K562 (cell line): ENCODE results near the gene DEGS1. TPM values are rescaled to one million over a fixed set of nuclear protein-coding genes. Genes with fewer than 3 reads are reported as not detected.
A peak's percentile ranks its signal among the peaks of the same experiment; 100 is the strongest.

ENCODE experiments used
- CBFA2T2 ChIP-seq: fragments of 450-650 bp; conservative IDR thresholded peaks from 2 replicates; pipeline ENCODE4 v1.6.1; 2017; ENCODE audit warnings: mild to moderate bottlenecking
- FOXA1 ChIP-seq: fragments of 450-650 bp; IDR thresholded peaks from 2 replicates; pipeline ENCODE4 v1.6.1; 2016; ENCODE audit warnings: mild to moderate bottlenecking, borderline replicate concordance
- HNRNPUL1 ChIP-seq: fragments of 200-400 bp; formaldehyde crosslinking; IDR thresholded peaks from 2 replicates; pipeline ENCODE4 v1.6.1; 2017; ENCODE audit warnings: low read length
- HSF4 ChIP-seq: fragments of 250-450 bp; sonication (Bioruptor Pico); IDR thresholded peaks from 2 replicates; pipeline ENCODE4 v2.1.2; 2022; ENCODE audit warnings: mild to moderate bottlenecking, moderate library complexity, borderline replicate concordance
- MEIS2 ChIP-seq: fragments of 450-650 bp; IDR thresholded peaks from 2 replicates; pipeline ENCODE4 v1.6.1; 2014; ENCODE audit warnings: mild to moderate bottlenecking; ENCODE audit not compliant: partially characterized antibody
- NELFE ChIP-seq: IDR thresholded peaks from 2 replicates; pipeline ENCODE4 v1.6.1; 2011; ENCODE audit warnings: mild to moderate bottlenecking; ENCODE audit not compliant: insufficient read depth, insufficient read length
- NFIC ChIP-seq: fragments of 450-650 bp; IDR thresholded peaks from 2 replicates; pipeline ENCODE4 v1.6.1; 2017; ENCODE audit warnings: mild to moderate bottlenecking, inconsistent platforms
- NONO ChIP-seq, 2 experiments: fragments of 200-400 bp in 1 of 2; fragments of 450-650 bp in 1 of 2; formaldehyde crosslinking in 1 of 2; IDR thresholded peaks; 2 replicates each; pipeline ENCODE4 v1.6.1; 2017; ENCODE audit warnings: low read depth in 2 of 2, mild to moderate bottlenecking in 2 of 2, moderate library complexity in 2 of 2, low read length in 1 of 2
- NUFIP1 ChIP-seq: fragments of 450-650 bp; IDR thresholded peaks from 2 replicates; pipeline ENCODE4 v1.6.1; 2018; ENCODE audit not compliant: partially characterized antibody
- SMAD1 ChIP-seq: fragments of 150-350 bp; IDR thresholded peaks from 2 replicates; pipeline ENCODE4 v1.6.1; 2014; ENCODE audit warnings: low read length, low read depth; ENCODE audit not compliant: partially characterized antibody
- SMARCE1 ChIP-seq: fragments of 450-650 bp; IDR thresholded peaks from 2 replicates; pipeline ENCODE4 v1.7.1; 2016; ENCODE audit warnings: mild to moderate bottlenecking
- XRCC5 ChIP-seq: fragments of 200-400 bp; formaldehyde crosslinking; IDR thresholded peaks from 2 replicates; pipeline ENCODE4 v1.6.1; 2017; ENCODE audit warnings: low read depth, mild to moderate bottlenecking, low read length
- ZNF24 ChIP-seq: fragments of 450-650 bp; IDR thresholded peaks from 2 replicates; pipeline ENCODE4 v1.6.1; 2016
- ZNF384 ChIP-seq: IDR thresholded peaks from 2 replicates; pipeline ENCODE4 v1.6.1; 2012; ENCODE audit warnings: low read depth, low read length, improper control_type of control experiment
- ZNF584 ChIP-seq: fragments of 200-800 bp; sonication (Bioruptor generic); IDR thresholded peaks from 2 replicates; pipeline ENCODE4 v1.6.1; 2016; ENCODE audit warnings: low read depth, mild to moderate bottlenecking, missing genetic modification characterization, missing compliant biosample characterization
- polyA plus RNA-seq, 8 experiments: library from polyadenylated mRNA; depleted of rRNA in 4 of 8; stranded (reverse) in 5 of 8; unstranded in 3 of 8; fragments of >200 nt; fragmentation: Nextera tagmentation in 2 of 8; fragmentation: Illumina TruSeq in 1 of 8; extraction: Ambion mirVana in 2 of 8; extraction: Trizol in 1 of 8; gene quantifications; 2 replicates each; pipeline versions ENCODE4 v1.2.1 to v1.2.3, GENCODE V29; 2011 to 2014; ENCODE audit warnings: inconsistent platforms in 1 of 8, missing spikeins in 1 of 8
- total RNA-seq, 7 experiments: library from RNA; depleted of rRNA in 6 of 7; stranded (reverse); fragments of >200 nt in 6 of 7; fragmentation: Illumina TruSeq in 2 of 7; extraction: Trizol in 2 of 7; gene quantifications; 2 replicates each; pipeline versions ENCODE4 v1.2.1 to v1.2.3, GENCODE V29; 2011 to 2021; ENCODE audit warnings: low replicate concordance in 1 of 7
- TF ChIP-seq, protein P1 (sequence below): IDR thresholded peaks from 2 replicates; pipeline ENCODE4 v1.6.1; 2016; ENCODE audit warnings: missing genetic modification characterization, missing compliant biosample characterization
- TF ChIP-seq, protein P2 (sequence below), 3 experiments: fragments of 200-800 bp in 1 of 3; sonication (Bioruptor generic) in 1 of 3; sonication (generic) in 1 of 3; formaldehyde crosslinking in 1 of 3; IDR thresholded peaks; 2 replicates each; pipeline versions ENCODE4 v1.6.1 to v1.8.0; 2016 to 2022; ENCODE audit warnings: mild to moderate bottlenecking in 2 of 3, missing compliant biosample characterization in 2 of 3, missing genetic modification characterization in 2 of 3, missing genetic modification reagents in 1 of 3
- TF ChIP-seq, protein P3 (sequence below): fragments of 450-650 bp; IDR thresholded peaks from 2 replicates; pipeline ENCODE4 v1.6.1; 2018; ENCODE audit warnings: mild to moderate bottlenecking, low read depth; ENCODE audit not compliant: partially characterized antibody
- TF ChIP-seq, protein P4 (sequence below): fragments of 200-400 bp; formaldehyde crosslinking; IDR thresholded peaks from 2 replicates; pipeline ENCODE4 v1.6.1; 2017; ENCODE audit warnings: mild to moderate bottlenecking, low read depth, low read length, moderate library complexity
- TF ChIP-seq, protein P5 (sequence below): sonication (generic); formaldehyde crosslinking; IDR thresholded peaks from 2 replicates; pipeline ENCODE4 v1.8.1; 2022; ENCODE audit warnings: missing genetic modification reagents

The DEGS1 gene
- total and polyA plus RNA-seq, 9 of the 15 experiments (the other 6 are each of a cell fraction or from before 2014, with no cell fraction given) = 12.3 to 95.0 (median 38.8) TPM

DNA sequence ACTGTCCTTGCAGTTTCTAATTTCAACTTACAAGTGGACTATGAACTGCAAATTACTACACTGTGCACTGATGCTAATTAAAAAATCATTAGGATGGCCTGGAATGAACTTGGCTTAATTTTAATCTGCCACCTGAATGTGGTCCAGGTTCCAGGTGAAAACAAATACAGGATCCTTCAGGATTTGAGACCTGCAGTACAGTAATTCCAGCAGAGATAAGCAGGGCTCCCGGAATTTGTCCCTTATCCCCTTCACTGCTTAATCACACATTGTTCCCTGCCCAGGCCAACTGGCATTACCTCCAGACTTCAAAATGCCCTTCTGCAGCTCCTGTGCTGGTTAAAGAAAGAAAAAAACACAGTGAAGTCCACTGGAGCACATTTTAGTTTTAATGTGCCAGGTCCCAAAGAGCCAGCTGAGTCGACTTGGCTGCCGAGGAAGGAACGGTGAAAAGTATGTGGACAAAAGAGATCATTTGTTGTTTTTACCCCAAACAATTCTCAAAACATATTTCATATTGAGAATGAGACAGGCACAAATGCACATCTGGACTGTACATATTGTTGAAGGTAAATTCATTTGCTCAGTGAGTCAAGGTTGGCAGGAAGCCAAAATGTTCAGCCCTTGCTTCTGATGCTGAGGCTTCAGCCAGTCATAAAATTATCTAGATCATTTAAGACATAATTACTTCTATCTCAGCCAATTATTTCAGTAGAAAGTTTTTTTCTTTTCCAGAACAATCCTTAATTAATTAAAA is 28.3 kb downstream of the DEGS1 start (continued):
- TF ChIP-seq, protein P1, sequence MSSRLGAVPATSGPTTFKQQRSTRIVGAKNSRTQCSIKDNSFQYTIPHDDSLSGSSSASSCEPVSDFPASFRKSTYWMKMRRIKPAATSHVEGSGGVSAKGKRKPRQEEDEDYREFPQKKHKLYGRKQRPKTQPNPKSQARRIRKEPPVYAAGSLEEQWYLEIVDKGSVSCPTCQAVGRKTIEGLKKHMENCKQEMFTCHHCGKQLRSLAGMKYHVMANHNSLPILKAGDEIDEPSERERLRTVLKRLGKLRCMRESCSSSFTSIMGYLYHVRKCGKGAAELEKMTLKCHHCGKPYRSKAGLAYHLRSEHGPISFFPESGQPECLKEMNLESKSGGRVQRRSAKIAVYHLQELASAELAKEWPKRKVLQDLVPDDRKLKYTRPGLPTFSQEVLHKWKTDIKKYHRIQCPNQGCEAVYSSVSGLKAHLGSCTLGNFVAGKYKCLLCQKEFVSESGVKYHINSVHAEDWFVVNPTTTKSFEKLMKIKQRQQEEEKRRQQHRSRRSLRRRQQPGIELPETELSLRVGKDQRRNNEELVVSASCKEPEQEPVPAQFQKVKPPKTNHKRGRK (tag) = no peak
- TF ChIP-seq ZNF384 (no peak), HSF4 (CRISPR knock-in tag) (no peak), NELFE (no peak), HNRNPUL1 (no peak), ZNF584 (no peak), NFIC (peak; percentile 99), NUFIP1 (no peak), SMARCE1 (no peak), NONO (IDR thresholded peaks at IDR 0.05; ENCODE audit: low read depth in 2 of 2, low read length in 1 of 2) (no peak), ZNF24 (peak; percentile 53; the same call in 1 of the 2 replicates), XRCC5 (no peak), FOXA1 (no peak), MEIS2 (peak; percentile 21), CBFA2T2 (no peak), SMAD1 (peak; percentile 91)
- TF ChIP-seq, protein P2, sequence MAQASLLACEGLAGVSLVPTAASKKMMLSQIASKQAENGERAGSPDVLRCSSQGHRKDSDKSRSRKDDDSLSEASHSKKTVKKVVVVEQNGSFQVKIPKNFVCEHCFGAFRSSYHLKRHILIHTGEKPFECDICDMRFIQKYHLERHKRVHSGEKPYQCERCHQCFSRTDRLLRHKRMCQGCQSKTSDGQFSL (CRISPR knock-in tag; IDR thresholded peaks at IDR 0.05) = no peak
- TF ChIP-seq, protein P2 (tag; IDR thresholded peaks at IDR 0.05) = no peak
- TF ChIP-seq, protein P3, sequence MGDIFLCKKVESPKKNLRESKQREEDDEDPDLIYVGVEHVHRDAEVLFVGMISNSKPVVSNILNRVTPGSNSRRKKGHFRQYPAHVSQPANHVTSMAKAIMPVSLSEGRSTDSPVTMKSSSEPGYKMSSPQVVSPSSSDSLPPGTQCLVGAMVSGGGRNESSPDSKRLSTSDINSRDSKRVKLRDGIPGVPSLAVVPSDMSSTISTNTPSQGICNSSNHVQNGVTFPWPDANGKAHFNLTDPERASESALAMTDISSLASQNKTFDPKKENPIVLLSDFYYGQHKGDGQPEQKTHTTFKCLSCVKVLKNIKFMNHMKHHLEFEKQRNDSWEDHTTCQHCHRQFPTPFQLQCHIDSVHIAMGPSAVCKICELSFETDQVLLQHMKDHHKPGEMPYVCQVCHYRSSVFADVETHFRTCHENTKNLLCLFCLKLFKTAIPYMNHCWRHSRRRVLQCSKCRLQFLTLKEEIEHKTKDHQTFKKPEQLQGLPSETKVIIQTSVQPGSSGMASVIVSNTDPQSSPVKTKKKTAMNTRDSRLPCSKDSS = no peak
- TF ChIP-seq, protein P4, sequence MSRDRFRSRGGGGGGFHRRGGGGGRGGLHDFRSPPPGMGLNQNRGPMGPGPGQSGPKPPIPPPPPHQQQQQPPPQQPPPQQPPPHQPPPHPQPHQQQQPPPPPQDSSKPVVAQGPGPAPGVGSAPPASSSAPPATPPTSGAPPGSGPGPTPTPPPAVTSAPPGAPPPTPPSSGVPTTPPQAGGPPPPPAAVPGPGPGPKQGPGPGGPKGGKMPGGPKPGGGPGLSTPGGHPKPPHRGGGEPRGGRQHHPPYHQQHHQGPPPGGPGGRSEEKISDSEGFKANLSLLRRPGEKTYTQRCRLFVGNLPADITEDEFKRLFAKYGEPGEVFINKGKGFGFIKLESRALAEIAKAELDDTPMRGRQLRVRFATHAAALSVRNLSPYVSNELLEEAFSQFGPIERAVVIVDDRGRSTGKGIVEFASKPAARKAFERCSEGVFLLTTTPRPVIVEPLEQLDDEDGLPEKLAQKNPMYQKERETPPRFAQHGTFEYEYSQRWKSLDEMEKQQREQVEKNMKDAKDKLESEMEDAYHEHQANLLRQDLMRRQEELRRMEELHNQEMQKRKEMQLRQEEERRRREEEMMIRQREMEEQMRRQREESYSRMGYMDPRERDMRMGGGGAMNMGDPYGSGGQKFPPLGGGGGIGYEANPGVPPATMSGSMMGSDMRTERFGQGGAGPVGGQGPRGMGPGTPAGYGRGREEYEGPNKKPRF = no peak
- TF ChIP-seq, protein P5, sequence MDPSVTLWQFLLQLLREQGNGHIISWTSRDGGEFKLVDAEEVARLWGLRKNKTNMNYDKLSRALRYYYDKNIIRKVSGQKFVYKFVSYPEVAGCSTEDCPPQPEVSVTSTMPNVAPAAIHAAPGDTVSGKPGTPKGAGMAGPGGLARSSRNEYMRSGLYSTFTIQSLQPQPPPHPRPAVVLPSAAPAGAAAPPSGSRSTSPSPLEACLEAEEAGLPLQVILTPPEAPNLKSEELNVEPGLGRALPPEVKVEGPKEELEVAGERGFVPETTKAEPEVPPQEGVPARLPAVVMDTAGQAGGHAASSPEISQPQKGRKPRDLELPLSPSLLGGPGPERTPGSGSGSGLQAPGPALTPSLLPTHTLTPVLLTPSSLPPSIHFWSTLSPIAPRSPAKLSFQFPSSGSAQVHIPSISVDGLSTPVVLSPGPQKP (CRISPR knock-in tag) = no peak
